ENCODE measurements around the gene MSLN. TPM values are rescaled to one million over a fixed set of nuclear protein-coding genes. Genes with fewer than 3 reads are reported as not detected.

Gene MSLN
- total RNA-seq, 1 experiment from 2014 or later = not detected

- no TSS peak for BruUV-seq (replicated peaks)
- ChIA-PET POLR2A (ENCODE audit: low non-redundant PET) (no interaction called here), CTCF (interaction anchor here (0.8 kb wide), 1 partner anchor 12 kb away, joined by 5 read pairs; no protein-coding TSS in a partner anchor)
- no peak for TF ChIP-seq CTCF (conservative IDR thresholded peaks at IDR 0.05; ENCODE audit: low read depth, low read length)
- peaks cover 10% of the 10 kb centered on the region for H3K4me1 ChIP-seq (ENCODE audit: insufficient read depth, low read length, poor library complexity, severe bottlenecking)
- no peak overlapping the region for H3K27ac ChIP-seq (ENCODE audit: low read depth, low read length, poor library complexity, severe bottlenecking)
- H3K9me3 ChIP-seq (ENCODE audit: low read depth, low read length, poor library complexity, severe bottlenecking) = no peaks in the 10 kb centered on the region
- H3K27me3 ChIP-seq (replicated peaks; ENCODE audit: insufficient read depth, low read depth, low read length, poor library complexity) = no peaks in the 10 kb centered on the region
- H3K4me3 ChIP-seq (ENCODE audit: low read depth, low read length, poor library complexity, severe bottlenecking) = peak overlapping the region; percentile 52
- H3K36me3 ChIP-seq (ENCODE audit: insufficient read depth, low read length, poor library complexity, severe bottlenecking) = no peaks in the 10 kb centered on the region
- peak; percentile 69 for DNase-seq (ENCODE audit: low spot score)
- intact Hi-C loops (cut with micrococcal nuclease; ENCODE audit: unreplicated experiment) = no loop called here
Observed at GRCh38 chr16:728131-728889, 32.2 kb upstream of the MSLN start.

- ChIA-PET CTCF (interaction anchor here (0.8 kb wide), 1 partner anchor 17 kb away, joined by 3 read pairs; no protein-coding TSS in a partner anchor), POLR2A (ENCODE audit: low non-redundant PET) (no interaction called here)
- Histone ChIP-seq H3K36me3 (ENCODE audit: insufficient read depth, low read length, poor library complexity, severe bottlenecking) (no peaks in the 10 kb centered on the region), H3K4me3 (ENCODE audit: low read depth, low read length, poor library complexity, severe bottlenecking) (no peak overlapping the region), H3K4me1 (ENCODE audit: insufficient read depth, low read length, poor library complexity, severe bottlenecking) (peaks cover 10% of the 10 kb centered on the region), H3K27ac (ENCODE audit: low read depth, low read length, poor library complexity, severe bottlenecking) (no peak overlapping the region), H3K27me3 (replicated peaks; ENCODE audit: insufficient read depth, low read depth, low read length, poor library complexity) (no peaks in the 10 kb centered on the region), H3K9me3 (ENCODE audit: low read depth, low read length, poor library complexity, severe bottlenecking) (no peaks in the 10 kb centered on the region)
- TF ChIP-seq CTCF (conservative IDR thresholded peaks at IDR 0.05; ENCODE audit: low read depth, low read length) (no peak), EZH2 (IDR thresholded peaks at IDR 0.05; ENCODE audit: borderline replicate concordance, low read depth, low read length, poor library complexity, severe bottlenecking) (no peak)
- no peak for DNase-seq (ENCODE audit: low spot score)
- BruUV-seq (replicated peaks) = no TSS peak
- intact Hi-C loops (cut with micrococcal nuclease; ENCODE audit: unreplicated experiment) = no loop called here
Observed at GRCh38 chr16:728890-729744, 31.4 kb upstream of the MSLN start.

GRCh38 chr16:729768-730665 lies 30.5 kb upstream of the MSLN start:
- Histone ChIP-seq H3K9me3 (ENCODE audit: low read depth, low read length, poor library complexity, severe bottlenecking) (no peaks in the 10 kb centered on the region), H3K27ac (ENCODE audit: low read depth, low read length, poor library complexity, severe bottlenecking) (no peak overlapping the region), H3K36me3 (ENCODE audit: insufficient read depth, low read length, poor library complexity, severe bottlenecking) (peaks cover 7% of the 10 kb centered on the region), H3K4me1 (ENCODE audit: insufficient read depth, low read length, poor library complexity, severe bottlenecking) (peaks cover 10% of the 10 kb centered on the region), H3K27me3 (replicated peaks; ENCODE audit: insufficient read depth, low read depth, low read length, poor library complexity) (no peaks in the 10 kb centered on the region), H3K4me3 (ENCODE audit: low read depth, low read length, poor library complexity, severe bottlenecking) (no peak overlapping the region)
- CTCF ChIA-PET = interaction anchor here (0.8 kb wide), 1 partner anchor 18 kb away, joined by 3 read pairs; no protein-coding TSS in a partner anchor
- POLR2A ChIA-PET (ENCODE audit: low non-redundant PET) = no interaction called here
- BruUV-seq (replicated peaks) = no TSS peak
- DNase-seq (ENCODE audit: low spot score) = no peak
- intact Hi-C loops (cut with micrococcal nuclease; ENCODE audit: unreplicated experiment) = no loop called here
- no peak for TF ChIP-seq EZH2 (IDR thresholded peaks at IDR 0.05; ENCODE audit: borderline replicate concordance, low read depth, low read length, poor library complexity, severe bottlenecking)
- TF ChIP-seq CTCF (conservative IDR thresholded peaks at IDR 0.05; ENCODE audit: low read depth, low read length) = no peak

Data from A673 (cell line).